Trophoblast cell (in vitro differentiated cells and primary cell): ENCODE results near the gene CFLAR.

Experiments used
- DNase-seq, 2 donors: peaks; one replicate each; pipeline ENCODE4 v3.0.0-alpha.2; 2016
- H2AFZ ChIP-seq: 2 replicates; pipeline ENCODE4 v1.6.1; 2013; ENCODE audit warnings: low read length, moderate library complexity, mild to moderate bottlenecking; ENCODE audit not compliant: insufficient read depth, poor library complexity
- H2AK5ac ChIP-seq: 2 replicates; pipeline ENCODE4 v1.6.1; 2013; ENCODE audit warnings: mild to moderate bottlenecking, low read length
- H2BK120ac ChIP-seq: 2 replicates; pipeline ENCODE4 v1.6.1; 2013; ENCODE audit warnings: low read length, mild to moderate bottlenecking, moderate library complexity; ENCODE audit not compliant: insufficient read depth, poor library complexity
- H2BK12ac ChIP-seq: 2 replicates; pipeline ENCODE4 v1.6.1; 2013; ENCODE audit warnings: mild to moderate bottlenecking, low read length, moderate library complexity
- H2BK5ac ChIP-seq: 2 replicates; pipeline ENCODE4 v1.6.1; 2013; ENCODE audit warnings: low read length, low read depth, moderate library complexity, mild to moderate bottlenecking; ENCODE audit not compliant: poor library complexity
- H3K14ac ChIP-seq: 2 replicates; pipeline ENCODE4 v1.6.1; 2013; ENCODE audit warnings: mild to moderate bottlenecking, low read length
- H3K18ac ChIP-seq: 2 replicates; pipeline ENCODE4 v1.6.1; 2013; ENCODE audit warnings: mild to moderate bottlenecking, low read length
- H3K23ac ChIP-seq: 2 replicates; pipeline ENCODE4 v1.6.1; 2013; ENCODE audit warnings: low read length
- H3K27ac ChIP-seq: 2 replicates; pipeline ENCODE4 v1.5.1; 2013; ENCODE audit warnings: low read depth, mild to moderate bottlenecking, inconsistent platforms, low read length, moderate library complexity
- H3K27me3 ChIP-seq: 2 replicates; pipeline ENCODE4 v1.6.1; 2013; ENCODE audit warnings: inconsistent platforms, mild to moderate bottlenecking, low read length, moderate library complexity; ENCODE audit not compliant: insufficient read depth
- H3K36me3 ChIP-seq, 2 experiments: 1 replicate in 1 of 2; 2 replicates in 1 of 2; pipeline ENCODE4 v1.6.1; 2013; ENCODE audit warnings: low read length in 2 of 2, mild to moderate bottlenecking in 2 of 2, moderate library complexity in 1 of 2; ENCODE audit not compliant: insufficient read depth in 2 of 2, control insufficient read depth in 1 of 2
- H3K4ac ChIP-seq: 2 replicates; pipeline ENCODE4 v1.6.1; 2013; ENCODE audit warnings: low read depth, mild to moderate bottlenecking, low read length, moderate library complexity
- H3K4me1 ChIP-seq, 2 experiments: 1 replicate in 1 of 2; 2 replicates in 1 of 2; pipeline ENCODE4 v1.6.1; 2013; ENCODE audit warnings: low read length in 2 of 2, mild to moderate bottlenecking in 2 of 2, moderate library complexity in 1 of 2; ENCODE audit not compliant: insufficient read depth in 2 of 2, control insufficient read depth in 1 of 2
- H3K4me2 ChIP-seq: 2 replicates; pipeline ENCODE4 v1.6.1; 2013; ENCODE audit warnings: inconsistent platforms, mild to moderate bottlenecking, low read length, moderate library complexity
- H3K4me3 ChIP-seq: 2 replicates; pipeline ENCODE4 v1.5.1; 2013; ENCODE audit warnings: mild to moderate bottlenecking, low read depth, low read length, inconsistent platforms
- H3K79me1 ChIP-seq: one replicate; pipeline ENCODE4 v1.6.1; 2013; ENCODE audit warnings: low read length
- H3K79me2 ChIP-seq: 2 replicates; pipeline ENCODE4 v1.6.1; 2013; ENCODE audit warnings: low read length, mild to moderate bottlenecking; ENCODE audit not compliant: control insufficient read depth, insufficient read depth, poor library complexity
- H3K9ac ChIP-seq: 2 replicates; pipeline ENCODE4 v1.6.1; 2013; ENCODE audit warnings: mild to moderate bottlenecking, low read length
- H3K9me3 ChIP-seq: 2 replicates; pipeline ENCODE4 v1.6.1; 2013; ENCODE audit warnings: low read depth, mild to moderate bottlenecking, control low read depth, inconsistent platforms, low read length; ENCODE audit not compliant: insufficient read depth
- H4K12ac ChIP-seq: 2 replicates; pipeline ENCODE4 v1.6.1; 2013; ENCODE audit warnings: low read depth, mild to moderate bottlenecking, low read length, moderate library complexity
- H4K8ac ChIP-seq: 2 replicates; pipeline ENCODE4 v1.6.1; 2013; ENCODE audit warnings: low read depth, mild to moderate bottlenecking, low read length, moderate library complexity
- H4K91ac ChIP-seq: one replicate; pipeline ENCODE4 v1.6.1; 2013; ENCODE audit warnings: low read depth, mild to moderate bottlenecking, low read length, moderate library complexity
- WGBS: extraction: QIAGEN DNeasy Blood & Tissue Kit; methylation state at CpG from one replicate; pipeline ENCODE4 v1.1.7; 2013; ENCODE audit warnings: missing lambda C conversion rate; ENCODE audit not compliant: insufficient read length, insufficient coverage; ENCODE audit errors: extremely low coverage; 5-methylcytosine and 5-hydroxymethylcytosine counted together

The CFLAR gene

DNA sequence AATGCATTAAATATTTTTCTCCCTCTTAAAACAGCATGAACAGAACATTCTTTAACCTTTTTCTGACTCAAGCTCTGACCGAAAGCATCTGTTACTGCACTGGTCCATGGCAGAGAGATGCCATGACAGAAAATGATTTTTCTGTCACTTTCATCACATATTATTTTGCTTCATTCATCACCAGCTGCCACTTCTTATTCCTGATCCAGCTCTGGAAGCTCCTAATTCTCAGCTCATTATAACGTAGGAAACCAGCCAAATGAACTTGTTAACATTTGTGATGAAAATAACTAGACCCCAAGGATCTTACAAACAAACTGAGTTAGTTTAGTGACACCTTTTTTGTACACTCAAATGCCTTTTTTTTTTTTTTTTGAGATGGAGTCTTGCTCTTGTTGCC lies 7.6 kb upstream of the CFLAR start:
- no peak overlapping the region for H2AFZ ChIP-seq
- H2BK12ac ChIP-seq = no peak overlapping the region
- no peak overlapping the region for H4K91ac ChIP-seq
- no peaks in the 10 kb centered on the region for H3K9me3 ChIP-seq
- H4K8ac ChIP-seq = no peak overlapping the region
- H3K14ac ChIP-seq = no peak overlapping the region
- H3K9ac ChIP-seq = no peak overlapping the region
- no peak overlapping the region for H3K27ac ChIP-seq
- no peak overlapping the region for H3K4me2 ChIP-seq
- no peak overlapping the region for H3K4me3 ChIP-seq
- no peak overlapping the region for H2BK5ac ChIP-seq
- no peaks in the 10 kb centered on the region for H3K4me1 ChIP-seq
- no peak overlapping the region for H3K23ac ChIP-seq
- H2BK120ac ChIP-seq = no peak overlapping the region
- DNase-seq = no peak
- WGBS = no CpG with 5 or more reads among the region's 2 CpGs
- H3K27me3 ChIP-seq = no peaks in the 10 kb centered on the region
- no peaks in the 10 kb centered on the region for H3K79me2 ChIP-seq
- no peaks in the 10 kb centered on the region for H3K36me3 ChIP-seq
- H3K4ac ChIP-seq = no peak overlapping the region
- no peaks in the 10 kb centered on the region for H3K79me1 ChIP-seq
- H2AK5ac ChIP-seq = no peak overlapping the region
- H4K12ac ChIP-seq = no peak overlapping the region
- no peak overlapping the region for H3K18ac ChIP-seq

DNA sequence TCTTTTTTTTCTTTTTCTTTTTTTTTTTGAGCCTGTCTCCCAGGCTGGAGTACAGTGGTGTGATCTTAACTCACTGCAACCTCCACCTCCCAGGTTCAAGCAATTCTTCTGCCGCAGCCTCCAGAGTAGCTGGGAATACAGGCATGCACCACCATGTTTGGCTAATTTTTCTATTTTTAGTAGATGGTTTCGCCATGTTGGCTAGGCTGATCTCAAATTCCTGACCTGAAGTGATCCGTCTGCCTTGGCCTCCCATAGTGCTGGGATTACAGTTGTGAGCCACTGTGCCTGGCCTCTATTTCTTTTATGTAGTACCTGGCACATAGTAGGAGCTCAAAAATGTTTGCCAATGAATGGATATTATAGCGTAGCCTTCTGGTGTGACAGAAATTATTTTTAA lies 6.8 kb upstream of the CFLAR start:
- H2BK120ac ChIP-seq = no peak overlapping the region
- H3K9me3 ChIP-seq = no peaks in the 10 kb centered on the region
- H3K9ac ChIP-seq = no peak overlapping the region
- H2BK12ac ChIP-seq = no peak overlapping the region
- H4K8ac ChIP-seq = no peak overlapping the region
- H3K4ac ChIP-seq = no peak overlapping the region
- no peaks in the 10 kb centered on the region for H3K4me1 ChIP-seq
- H4K12ac ChIP-seq = no peak overlapping the region
- no peak overlapping the region for H2AFZ ChIP-seq
- no peak for DNase-seq
- no peaks in the 10 kb centered on the region for H3K79me2 ChIP-seq
- no peak overlapping the region for H3K27ac ChIP-seq
- no peak overlapping the region for H3K4me2 ChIP-seq
- no peaks in the 10 kb centered on the region for H3K36me3 ChIP-seq
- no CpG with 5 or more reads among the region's 4 CpGs for WGBS
- no peak overlapping the region for H3K18ac ChIP-seq
- no peaks in the 10 kb centered on the region for H3K27me3 ChIP-seq
- no peak overlapping the region for H3K14ac ChIP-seq
- H2AK5ac ChIP-seq = no peak overlapping the region
- H2BK5ac ChIP-seq = no peak overlapping the region
- no peaks in the 10 kb centered on the region for H3K79me1 ChIP-seq
- no peak overlapping the region for H3K4me3 ChIP-seq
- H4K91ac ChIP-seq = no peak overlapping the region
- no peak overlapping the region for H3K23ac ChIP-seq

DNA sequence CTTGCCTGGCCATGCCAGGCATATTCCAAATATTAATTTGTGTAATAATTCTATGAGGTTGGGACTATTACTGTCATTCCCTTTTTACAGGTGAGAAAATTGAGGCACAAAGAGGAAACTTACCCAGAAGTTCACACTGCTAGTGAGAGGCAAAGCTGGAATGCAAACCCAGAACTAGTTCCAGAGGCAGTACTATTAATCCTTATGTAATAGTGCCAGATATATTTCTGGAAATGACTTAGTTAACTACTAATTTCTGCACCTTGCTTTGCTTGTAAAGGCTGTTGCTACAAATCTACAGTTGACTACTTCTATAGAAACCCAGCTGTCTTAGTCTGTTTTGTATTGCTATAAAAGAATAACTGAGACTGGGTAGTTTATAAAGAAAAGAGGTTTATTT lies 5.3 kb upstream of the CFLAR start:
- no peak for DNase-seq
- no peak overlapping the region for H4K12ac ChIP-seq
- H3K79me2 ChIP-seq = no peaks in the 10 kb centered on the region
- no peaks in the 10 kb centered on the region for H3K79me1 ChIP-seq
- H3K4ac ChIP-seq = no peak overlapping the region
- no peak overlapping the region for H2AK5ac ChIP-seq
- no peak overlapping the region for H2BK120ac ChIP-seq
- no peak overlapping the region for H3K4me3 ChIP-seq
- no peak overlapping the region for H2BK12ac ChIP-seq
- H3K9ac ChIP-seq = no peak overlapping the region
- H3K18ac ChIP-seq = no peak overlapping the region
- no peaks in the 10 kb centered on the region for H3K27me3 ChIP-seq
- H3K4me2 ChIP-seq = no peak overlapping the region
- no peak overlapping the region for H4K8ac ChIP-seq
- no peak overlapping the region for H3K14ac ChIP-seq
- H4K91ac ChIP-seq = no peak overlapping the region
- H3K4me1 ChIP-seq = no peaks in the 10 kb centered on the region
- no peak overlapping the region for H3K27ac ChIP-seq
- no peaks in the 10 kb centered on the region for H3K9me3 ChIP-seq
- no peaks in the 10 kb centered on the region for H3K36me3 ChIP-seq
- H2AFZ ChIP-seq = no peak overlapping the region
- H3K23ac ChIP-seq = no peak overlapping the region
- no peak overlapping the region for H2BK5ac ChIP-seq

DNA sequence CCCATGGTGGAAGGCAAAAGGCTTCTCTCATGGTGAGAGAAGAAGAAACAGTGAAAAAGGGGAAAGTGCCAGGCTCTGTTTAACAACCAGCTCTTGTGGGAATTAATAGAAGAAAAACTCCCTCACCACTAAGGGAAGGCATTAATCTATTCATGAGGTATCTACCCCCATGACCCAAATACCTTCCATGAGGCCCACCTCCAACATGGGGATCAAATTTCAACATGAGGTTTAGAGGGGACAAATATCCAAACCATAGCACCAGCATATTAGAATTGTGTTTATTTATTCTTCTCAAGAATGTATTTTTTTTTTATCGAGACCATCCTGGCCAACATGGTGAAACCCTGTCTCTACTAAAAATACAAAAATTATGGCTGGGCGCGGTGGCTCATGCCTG lies 4.9 kb upstream of the CFLAR start:
- Histone ChIP-seq H3K4me2 (no peak overlapping the region), H3K9ac (no peak overlapping the region), H4K91ac (no peak overlapping the region), H3K9me3 (no peaks in the 10 kb centered on the region), H3K79me2 (peaks cover under 1% of the 10 kb centered on the region), H2BK12ac (no peak overlapping the region), H3K79me1 (peaks cover 2% of the 10 kb centered on the region), H2BK120ac (no peak overlapping the region), H2AFZ (no peak overlapping the region), H3K36me3 (no peaks in the 10 kb centered on the region), H3K23ac (no peak overlapping the region), H4K12ac (no peak overlapping the region), H3K4me3 (no peak overlapping the region), H3K4me1 (peaks cover 0 to 2% of the 10 kb centered on the region in 2 experiments), H2AK5ac (no peak overlapping the region), H3K27ac (no peak overlapping the region), H3K18ac (no peak overlapping the region), H2BK5ac (no peak overlapping the region), H3K14ac (no peak overlapping the region), H4K8ac (no peak overlapping the region), H3K4ac (no peak overlapping the region), H3K27me3 (no peaks in the 10 kb centered on the region)
- no peak for DNase-seq
- no CpG with 5 or more reads among the region's 3 CpGs for WGBS
